OCI-LY1 (cell line): ENCODE results near the gene HOXA5.

ENCODE experiments used
- H2AFZ ChIP-seq: fragments of 200-600 bp; sonication (generic), shearing (Covaris generic); 2 replicates; pipeline ENCODE4 v1.6.0; 2014; ENCODE audit warnings: antibody characterized with exemption, mild to moderate bottlenecking, low read length
- H3F3A ChIP-seq: fragments of 200-600 bp; sonication (generic), shearing (Covaris generic); 2 replicates; pipeline ENCODE4 v1.6.0; 2014; ENCODE audit warnings: mild to moderate bottlenecking, antibody characterized with exemption, low read length, moderate library complexity; ENCODE audit not compliant: insufficient read depth
- H3K27ac ChIP-seq: fragments of 200-600 bp; sonication (generic); 2 replicates; pipeline ENCODE4 v1.5.1; 2014; ENCODE audit warnings: low read length, mixed run types, mild to moderate bottlenecking, low read depth; ENCODE audit not compliant: poor library complexity, severe bottlenecking
- H3K27me3 ChIP-seq: fragments of 200-600 bp; sonication (generic); 2 replicates; pipeline ENCODE4 v1.6.0; 2014; ENCODE audit warnings: antibody characterized with exemption, mild to moderate bottlenecking, low read length, moderate library complexity; ENCODE audit not compliant: insufficient read depth
- H3K36me3 ChIP-seq: fragments of 200-600 bp; sonication (generic); 2 replicates; pipeline ENCODE4 v1.6.1; 2014; ENCODE audit warnings: mild to moderate bottlenecking, antibody characterized with exemption, low read length, moderate library complexity, mixed read lengths; ENCODE audit not compliant: insufficient read depth
- H3K4me1 ChIP-seq: fragments of 200-600 bp; sonication (generic); 2 replicates; pipeline ENCODE4 v1.5.1; 2014; ENCODE audit warnings: mild to moderate bottlenecking, low read length, moderate library complexity; ENCODE audit not compliant: insufficient read depth, severe bottlenecking
- H3K4me2 ChIP-seq: fragments of 200-600 bp; sonication (generic), shearing (Covaris generic); 2 replicates; pipeline ENCODE4 v1.6.1; 2014; ENCODE audit warnings: low read length
- H3K4me3 ChIP-seq: fragments of 200-600 bp; sonication (generic); 2 replicates; pipeline ENCODE4 v1.5.1; 2014; ENCODE audit warnings: low read length, low read depth, mild to moderate bottlenecking, mixed read lengths; ENCODE audit not compliant: poor library complexity, severe bottlenecking
- H3K79me2 ChIP-seq: fragments of 200-600 bp; shearing (Covaris generic); 2 replicates; pipeline ENCODE4 v1.6.1; 2016; ENCODE audit warnings: mixed run types, low read length, mixed read lengths; ENCODE audit not compliant: insufficient read depth
- H3K9ac ChIP-seq: fragments of 200-600 bp; sonication (generic), shearing (Covaris generic); 2 replicates; pipeline ENCODE4 v1.6.1; 2014; ENCODE audit warnings: mild to moderate bottlenecking, low read length, mixed read lengths
- H3K9me2 ChIP-seq: fragments of 200-600 bp; sonication (generic), shearing (Covaris generic); 2 replicates; pipeline ENCODE4 v1.6.1; 2014; ENCODE audit warnings: low read depth, mild to moderate bottlenecking, low read length, mixed read lengths
- H3K9me3 ChIP-seq: fragments of 200-600 bp; shearing (Covaris generic); 2 replicates; pipeline ENCODE4 v1.6.1; 2014; ENCODE audit warnings: low read length, mixed read lengths
- H4K20me1 ChIP-seq: fragments of 200-600 bp; sonication (generic), shearing (Covaris generic); 2 replicates; pipeline ENCODE4 v1.6.0; 2016; ENCODE audit warnings: mild to moderate bottlenecking, low read length; ENCODE audit not compliant: insufficient read depth
- CTCF ChIP-seq: fragments of 200-600 bp; sonication (generic), shearing (Covaris generic); IDR thresholded peaks from 2 replicates; pipeline ENCODE4 v1.5.1; 2017; ENCODE audit warnings: mild to moderate bottlenecking, antibody characterized with exemption, low read length, moderate library complexity, mixed read lengths
- EZH2 ChIP-seq: fragments of 200-600 bp; sonication (generic), shearing (Covaris generic); IDR thresholded peaks from 2 replicates; pipeline ENCODE4 v1.8.0; 2017; ENCODE audit warnings: borderline replicate concordance, mixed run types, mild to moderate bottlenecking, antibody characterized with exemption, low read length, moderate library complexity, mixed read lengths

Gene HOXA5

GRCh38 chr7:27128034-27128433, 15.4 kb downstream of the HOXA5 start:
- no peak overlapping the region for H3K4me2 ChIP-seq
- H3K4me3 ChIP-seq = no peak overlapping the region
- H3F3A ChIP-seq = no peaks in the 10 kb centered on the region
- H3K9me3 ChIP-seq = no peaks in the 10 kb centered on the region
- H3K27ac ChIP-seq = no peak overlapping the region
- no peak overlapping the region for H3K9ac ChIP-seq
- no peaks in the 10 kb centered on the region for H3K27me3 ChIP-seq
- H3K9me2 ChIP-seq = no peaks in the 10 kb centered on the region
- no peaks in the 10 kb centered on the region for H4K20me1 ChIP-seq
- H3K36me3 ChIP-seq = no peaks in the 10 kb centered on the region
- H3K79me2 ChIP-seq = no peaks in the 10 kb centered on the region
- H2AFZ ChIP-seq = no peak overlapping the region
- H3K4me1 ChIP-seq = no peaks in the 10 kb centered on the region
- TF ChIP-seq CTCF = no peak
- TF ChIP-seq EZH2 = no peak

- no peak overlapping the region for H2AFZ ChIP-seq
- H3K9me3 ChIP-seq = no peaks in the 10 kb centered on the region
- H3K4me2 ChIP-seq = no peak overlapping the region
- H3K9ac ChIP-seq = no peak overlapping the region
- TF ChIP-seq EZH2 = no peak
- TF ChIP-seq CTCF = no peak
- no peaks in the 10 kb centered on the region for H3K4me1 ChIP-seq
- no peak overlapping the region for H3K4me3 ChIP-seq
- no peaks in the 10 kb centered on the region for H3K79me2 ChIP-seq
- no peaks in the 10 kb centered on the region for H3K9me2 ChIP-seq
- H3F3A ChIP-seq = no peaks in the 10 kb centered on the region
- no peak overlapping the region for H3K27ac ChIP-seq
- H3K27me3 ChIP-seq = no peaks in the 10 kb centered on the region; the same call in 1 of the 2 replicates
- no peaks in the 10 kb centered on the region for H4K20me1 ChIP-seq
- no peaks in the 10 kb centered on the region for H3K36me3 ChIP-seq
Observed at GRCh38 chr7:27126596-27127327, 16.7 kb downstream of the HOXA5 start.

- Histone ChIP-seq H3F3A (no peaks in the 10 kb centered on the region), H3K27ac (no peak overlapping the region), H3K4me1 (no peaks in the 10 kb centered on the region), H3K9me3 (no peaks in the 10 kb centered on the region), H3K4me2 (no peak overlapping the region), H3K36me3 (no peaks in the 10 kb centered on the region), H3K9me2 (no peaks in the 10 kb centered on the region), H2AFZ (no peak overlapping the region), H3K79me2 (no peaks in the 10 kb centered on the region), H3K9ac (no peak overlapping the region), H3K4me3 (no peak overlapping the region), H4K20me1 (no peaks in the 10 kb centered on the region), H3K27me3 (no peaks in the 10 kb centered on the region; the same call in 1 of the 2 replicates)
- no peak for TF ChIP-seq CTCF
- no peak for TF ChIP-seq EZH2
Observed at GRCh38 chr7:27125986-27126394, 17.5 kb downstream of the HOXA5 start.
